ENCODE measurements around the gene MLANA. TPM values are rescaled to one million over a fixed set of nuclear protein-coding genes. Genes with fewer than 3 reads are reported as not detected.

MLANA gene
- total and polyA plus RNA-seq, 4 donors = 0.05 to 0.29 (median 0.16) TPM

GRCh38 chr9:5958273-5958672 is 67.6 kb downstream of the MLANA start:
- Histone ChIP-seq H3K4me1 (ENCODE audit: control insufficient read depth in 4 of 4, insufficient read depth in 4 of 4, low read length in 3 of 4) (peaks cover 0 to 9% (median 5%) of the 10 kb centered on the region in 4 donors), H3K4me3 (ENCODE audit: low read depth in 1 of 3, low read length in 3 of 3) (no peak overlapping the region), H3K9me3 (ENCODE audit: control insufficient read depth in 4 of 4, low read length in 3 of 4) (no peaks in the 10 kb centered on the region), H3K9ac (ENCODE audit: low read depth in 1 of 2, low read length in 2 of 2) (no peak overlapping the region), H3K36me3 (ENCODE audit: control insufficient read depth in 4 of 4, insufficient read depth in 3 of 4, low read depth in 1 of 4, low read length in 3 of 4) (no peaks in the 10 kb centered on the region), H3K27ac (ENCODE audit: low read depth in 1 of 2, low read length in 2 of 2) (no peak overlapping the region), H3K27me3 (ENCODE audit: control insufficient read depth in 4 of 4, insufficient read depth in 4 of 4, low read length in 3 of 4) (no peaks in the 10 kb centered on the region)
- no peak for DNase-seq (ENCODE audit: low spot score)
- WGBS = 95% methylated on average over 6 of the region's 6 CpGs
- TF ChIP-seq NR2F2 (IDR thresholded peaks at IDR 0.05) (no peak), HNF4A (conservative IDR thresholded peaks at IDR 0.05) (no peak), HNF4G (IDR thresholded peaks at IDR 0.05) (no peak), GABPA (IDR thresholded peaks at IDR 0.05 in 1 of 2, conservative IDR thresholded peaks at IDR 0.05 in 1 of 2) (no peak), REST (IDR thresholded peaks at IDR 0.05) (no peak), ZBTB33 (IDR thresholded peaks at IDR 0.05) (no peak), EGR1 (IDR thresholded peaks at IDR 0.05; ENCODE audit: low read depth in 2 of 2) (no peak), YY1 (IDR thresholded peaks at IDR 0.05) (no peak), CTCF (IDR thresholded peaks at IDR 0.05; ENCODE audit: low read depth, low read length, missing input control) (no peak), RAD21 (IDR thresholded peaks at IDR 0.05) (no peak), TAF1 (conservative IDR thresholded peaks at IDR 0.05) (no peak), JUND (IDR thresholded peaks at IDR 0.05) (no peak), FOXA2 (IDR thresholded peaks at IDR 0.05) (no peak), SP1 (IDR thresholded peaks at IDR 0.05) (no peak), FOXA1 (IDR thresholded peaks at IDR 0.05) (no peak), MAX (IDR thresholded peaks at IDR 0.05) (no peak), ATF3 (IDR thresholded peaks at IDR 0.05) (no peak), RXRA (IDR thresholded peaks at IDR 0.05) (no peak)

Other genes with a start within 250 kb of the MLANA start
- 10 to 100 TPM; 14.7 to 19.5 TPM for gene ERMP1, start 57.8 kb upstream of the MLANA start, total RNA-seq
- gene ERMP1, start 57.8 kb upstream of the MLANA start, polyA plus RNA-seq = 1 to 10 TPM; 2.7 to 4.6 TPM
- 10 to 100 TPM; 15.2 to 15.9 TPM for gene RANBP6, start 124.7 kb downstream of the MLANA start, total RNA-seq
- 1 to 10 TPM; 6.2 to 7.0 TPM for gene RANBP6, start 124.7 kb downstream of the MLANA start, polyA plus RNA-seq

Data from liver (tissue), 9 donors.